ENCODE measurements around the gene SPATA21.

The SPATA21 gene

DNA sequence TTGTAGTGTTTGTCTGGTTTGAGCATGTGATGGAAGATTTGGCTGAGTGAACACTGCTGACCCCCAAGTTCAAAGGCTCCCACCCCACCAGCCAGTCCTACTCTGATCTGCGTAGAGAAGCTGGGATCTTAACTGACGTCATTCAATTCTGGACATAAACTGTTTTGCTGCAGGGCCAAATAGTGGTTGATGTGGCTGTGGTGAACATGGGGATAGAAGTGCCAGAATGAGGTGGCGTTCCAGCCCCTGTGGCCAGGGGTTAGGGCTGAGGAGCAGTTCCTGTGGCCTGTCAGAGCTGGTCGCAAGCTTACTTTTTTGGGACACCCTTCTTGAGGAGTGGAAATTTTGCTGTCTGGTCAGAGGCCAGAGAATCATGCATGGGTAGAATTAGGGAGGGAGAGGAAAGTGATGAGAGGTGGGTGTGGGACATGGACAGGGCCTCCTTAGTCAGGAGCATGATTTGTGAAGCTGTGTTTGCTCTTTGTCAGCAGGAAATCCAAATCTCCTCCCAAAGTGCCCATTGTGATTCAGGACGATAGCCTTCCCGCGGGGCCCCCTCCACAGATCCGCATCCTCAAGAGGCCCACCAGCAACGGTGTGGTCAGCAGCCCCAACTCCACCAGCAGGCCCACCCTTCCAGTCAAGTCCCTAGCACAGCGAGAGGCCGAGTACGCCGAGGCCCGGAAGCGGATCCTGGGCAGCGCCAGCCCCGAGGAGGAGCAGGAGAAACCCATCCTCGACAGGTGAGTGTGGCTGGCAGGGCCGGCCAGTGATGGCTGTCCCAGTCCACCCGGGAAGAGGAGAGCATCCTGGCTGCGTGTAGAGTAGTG, 44.3 kb downstream of the SPATA21 start:
- in situ Hi-C loops (cut with HindIII; ENCODE audit: low pct_ligation_motif_present, low pct_unique_long_range_greater_than_20kb, low sequenced_read_pairs), result no loop called here
- no peak for DNase-seq

DNA sequence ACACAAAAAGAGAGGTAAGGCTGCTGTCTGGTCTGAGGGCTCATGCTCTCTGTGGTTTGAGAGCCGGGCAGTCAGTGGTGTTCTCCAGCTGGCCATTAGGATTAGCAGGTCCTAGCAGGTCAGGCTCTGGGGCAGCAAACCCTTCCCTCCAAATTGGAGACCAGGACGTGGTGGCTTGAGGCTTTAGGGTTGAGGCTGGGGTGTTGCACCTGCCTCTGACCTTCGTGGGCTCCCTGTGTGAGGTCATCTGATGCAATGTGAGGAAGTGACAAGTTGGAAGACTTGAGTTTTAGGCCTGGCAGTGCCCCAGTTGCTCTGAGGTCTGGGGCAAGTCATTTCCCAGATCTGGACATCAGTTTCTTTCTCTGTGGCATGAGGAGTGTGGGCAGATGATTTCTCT, 45.8 kb downstream of the SPATA21 start:
- no peak for DNase-seq
- in situ Hi-C loops (cut with HindIII; ENCODE audit: low pct_ligation_motif_present, low pct_unique_long_range_greater_than_20kb, low sequenced_read_pairs), result no loop called here

DNA sequence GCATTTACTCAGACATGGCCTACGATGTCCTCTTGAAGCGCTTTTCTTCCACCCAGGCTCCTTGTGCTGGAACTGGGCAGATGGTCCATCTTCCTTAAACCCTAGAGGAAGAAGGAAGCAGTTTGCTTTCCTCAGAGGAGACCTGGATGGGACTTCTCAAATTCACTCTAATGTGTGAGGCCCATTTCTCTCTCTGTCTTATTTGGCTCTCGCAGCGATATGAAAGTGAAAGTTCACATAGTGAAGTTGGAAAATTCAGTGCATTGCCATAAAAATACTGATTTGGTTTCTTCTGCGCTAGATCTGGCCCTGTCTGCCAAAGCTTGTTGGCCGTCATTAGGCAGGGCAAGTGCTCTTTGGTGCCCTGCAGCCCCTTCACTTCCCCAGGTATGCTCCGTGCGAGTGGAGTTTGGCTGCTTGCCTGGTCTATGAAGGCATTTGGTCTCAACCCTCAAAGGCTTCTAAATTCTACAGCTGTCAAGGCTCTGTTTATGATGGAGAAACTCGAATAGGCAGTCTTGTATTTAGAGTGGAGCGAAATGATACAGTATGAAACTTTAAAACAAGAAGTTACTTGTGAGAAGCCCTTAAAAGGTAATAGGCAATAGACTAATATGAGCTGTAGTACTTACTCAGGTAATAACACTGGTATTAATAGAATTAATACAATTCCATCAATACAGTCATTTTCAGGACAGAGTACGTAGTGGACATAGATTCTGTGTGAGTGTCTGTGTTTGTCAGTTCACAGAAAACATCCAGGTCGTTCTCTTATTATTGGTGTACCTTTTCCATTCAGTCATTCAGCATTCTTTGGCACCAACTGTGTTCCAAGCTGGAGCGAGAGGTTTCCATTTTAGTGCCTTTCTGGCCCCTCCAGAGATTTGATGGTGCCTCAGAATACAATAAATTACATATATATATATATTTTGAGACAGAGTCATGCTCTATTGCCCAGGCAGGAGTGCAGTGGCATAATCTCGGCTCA, 49.7 kb downstream of the SPATA21 start:
- DNase-seq, result no peak
- in situ Hi-C loops (cut with HindIII; ENCODE audit: low pct_ligation_motif_present, low pct_unique_long_range_greater_than_20kb, low sequenced_read_pairs), result no loop called here

DNA sequence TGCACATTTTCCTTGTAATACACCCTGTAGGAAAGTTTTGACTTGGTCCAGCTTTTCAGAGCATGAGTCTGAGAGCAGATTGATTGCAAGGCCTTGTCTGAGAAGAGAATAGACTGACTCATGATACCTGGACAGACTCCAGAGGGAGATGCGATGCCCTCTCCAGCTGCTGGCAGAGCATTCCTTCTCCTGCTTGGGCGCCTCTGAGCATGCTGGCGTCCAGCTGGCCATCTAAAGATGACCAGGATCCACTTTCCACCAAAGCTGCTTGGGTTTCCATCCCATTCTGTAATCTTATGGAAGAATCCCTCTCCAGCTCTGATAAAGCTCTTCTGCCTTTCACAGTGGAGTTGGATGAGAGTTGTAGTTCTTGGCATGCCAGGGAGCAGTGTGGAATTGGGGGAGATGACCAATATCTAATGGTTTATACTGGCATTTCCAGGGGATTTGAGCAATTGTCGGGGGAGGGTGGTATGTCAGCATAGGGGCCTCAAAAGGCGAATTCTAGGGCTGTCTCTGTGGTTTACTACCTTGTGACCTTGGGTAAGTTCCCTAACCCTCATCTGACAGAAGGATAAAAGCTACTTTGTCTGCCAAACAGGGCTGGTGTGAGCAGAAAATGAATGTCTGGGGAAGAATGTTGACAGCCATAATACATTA, 50.6 kb downstream of the SPATA21 start:
- peak; percentile 83 for DNase-seq
- in situ Hi-C loops (cut with HindIII; ENCODE audit: low pct_ligation_motif_present, low pct_unique_long_range_greater_than_20kb, low sequenced_read_pairs), result no loop called here

DNA sequence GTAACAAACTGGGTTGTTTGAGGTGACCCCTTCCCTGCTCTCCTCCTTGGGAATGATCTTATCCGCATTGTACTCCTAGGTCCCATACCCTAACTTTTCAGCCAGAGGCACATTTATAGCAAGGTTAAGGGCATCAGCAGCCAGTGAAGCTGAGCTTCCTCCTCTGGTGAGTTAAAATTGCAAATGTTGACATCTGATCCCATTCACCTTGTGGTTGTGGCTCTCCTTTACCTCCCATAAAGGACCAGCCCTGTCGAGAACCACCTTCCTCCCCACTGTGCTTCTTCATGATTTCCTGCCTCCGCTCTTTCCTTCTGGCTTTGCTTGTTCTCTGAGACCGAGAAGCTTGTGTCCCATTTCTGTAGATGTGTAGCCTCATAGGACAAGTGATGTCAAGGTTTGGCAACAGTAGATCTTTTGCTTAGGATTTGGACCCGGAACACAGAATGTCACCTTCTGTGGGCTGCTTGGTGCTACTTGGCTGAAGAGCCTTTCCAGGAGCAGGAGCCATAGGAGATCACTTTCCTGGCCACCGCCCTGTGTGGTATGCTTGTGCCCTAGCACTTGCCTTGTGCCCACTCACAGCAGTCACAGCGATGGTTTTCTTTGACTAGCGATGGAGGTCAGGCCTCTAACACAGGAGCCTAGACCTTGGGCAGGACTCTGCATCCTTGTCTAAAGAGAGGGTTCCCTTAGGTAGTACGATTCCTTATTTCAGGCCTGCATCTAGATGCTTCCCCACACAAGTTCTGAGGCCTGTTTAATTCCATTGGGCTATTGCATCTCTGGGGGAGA, 51.4 kb downstream of the SPATA21 start:
- no peak for DNase-seq
- in situ Hi-C loops (cut with HindIII; ENCODE audit: low pct_ligation_motif_present, low pct_unique_long_range_greater_than_20kb, low sequenced_read_pairs), result no loop called here

DNA sequence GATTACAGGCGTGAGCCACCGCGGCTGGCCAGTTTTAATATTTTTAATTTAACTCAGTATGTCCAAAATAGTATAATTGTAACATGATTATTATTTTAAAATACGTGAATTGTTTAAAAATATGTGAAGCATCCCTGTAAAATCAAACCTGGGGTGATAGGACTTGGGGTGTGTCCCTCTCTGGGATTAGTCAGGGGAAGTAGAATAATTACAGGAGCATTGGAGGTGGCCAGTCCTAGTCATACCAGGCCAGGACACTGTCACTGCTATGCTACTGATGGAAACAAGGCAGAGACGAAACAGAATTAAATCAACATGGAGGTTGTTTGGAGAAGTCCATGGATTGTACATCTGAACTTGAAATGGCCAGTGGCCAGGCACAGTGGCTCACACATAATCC, 53.3 kb downstream of the SPATA21 start:
- DNase-seq, result no peak
- in situ Hi-C loops (cut with HindIII; ENCODE audit: low pct_ligation_motif_present, low pct_unique_long_range_greater_than_20kb, low sequenced_read_pairs), result no loop called here

DNA sequence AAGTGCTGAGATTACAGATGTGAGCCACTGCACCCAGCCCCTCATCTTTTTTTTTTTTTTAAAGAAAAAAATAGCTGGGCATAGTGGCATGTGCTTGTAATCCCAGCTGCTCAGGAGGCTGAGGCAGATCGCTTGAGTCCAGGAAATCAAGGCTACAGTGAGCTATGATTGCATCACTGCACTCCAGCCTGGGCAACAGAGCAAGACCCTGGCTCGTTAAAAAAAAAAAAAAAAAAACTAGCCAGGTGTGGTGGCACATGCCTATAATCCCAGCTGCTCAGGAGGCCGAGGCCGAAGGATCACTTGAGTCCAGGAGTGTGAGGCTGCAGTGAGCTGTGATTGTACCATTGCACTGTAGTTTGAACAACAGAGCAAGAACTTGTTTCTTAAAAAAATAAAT, 56.4 kb downstream of the SPATA21 start:
- DNase-seq, result no peak
- in situ Hi-C loops (cut with HindIII; ENCODE audit: low pct_ligation_motif_present, low pct_unique_long_range_greater_than_20kb, low sequenced_read_pairs), result no loop called here

DNA sequence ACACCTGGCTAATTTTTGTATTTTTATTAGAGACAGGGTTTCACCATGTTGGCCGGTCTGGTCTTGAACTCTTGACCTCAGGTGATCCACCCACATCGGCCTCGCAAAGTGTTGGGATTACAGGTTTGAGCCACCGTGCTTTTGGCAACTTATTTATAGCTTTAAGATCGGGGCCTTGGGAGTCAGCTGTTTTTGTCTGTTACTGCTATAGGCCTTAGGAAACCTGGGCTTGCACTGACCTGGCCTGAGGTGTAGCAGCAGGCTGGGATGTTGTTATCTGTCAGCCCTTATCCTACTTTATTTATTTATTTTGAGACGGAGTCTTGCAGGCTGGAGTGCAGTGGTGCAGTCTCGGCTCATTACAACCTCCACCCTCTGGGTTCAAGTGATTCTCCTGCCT, 58.8 kb downstream of the SPATA21 start:
- DNase-seq, result no peak
- in situ Hi-C loops (cut with HindIII; ENCODE audit: low pct_ligation_motif_present, low pct_unique_long_range_greater_than_20kb, low sequenced_read_pairs), result no loop called here

DNA sequence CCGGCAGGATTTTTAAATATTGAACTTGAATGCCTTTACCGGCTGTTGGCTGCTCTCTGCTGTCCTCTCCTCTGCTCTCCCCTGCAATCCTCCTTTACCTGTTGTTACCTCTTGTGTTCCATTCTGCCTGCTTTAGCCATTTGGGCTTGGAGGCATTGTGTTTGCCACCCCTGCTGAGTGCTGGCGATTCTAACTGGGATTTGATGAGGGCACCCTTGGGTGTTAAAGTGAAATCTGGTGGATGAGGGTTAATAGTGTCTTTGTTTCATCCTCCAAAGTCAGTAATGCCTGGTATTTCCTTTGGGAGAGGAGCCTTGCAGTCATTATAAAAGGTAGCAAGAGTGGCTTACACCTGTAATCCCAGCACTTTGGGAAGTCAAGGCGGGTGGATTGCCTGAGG, 60.3 kb downstream of the SPATA21 start:
- DNase-seq, result no peak
- in situ Hi-C loops (cut with HindIII; ENCODE audit: low pct_ligation_motif_present, low pct_unique_long_range_greater_than_20kb, low sequenced_read_pairs), result no loop called here

DNA sequence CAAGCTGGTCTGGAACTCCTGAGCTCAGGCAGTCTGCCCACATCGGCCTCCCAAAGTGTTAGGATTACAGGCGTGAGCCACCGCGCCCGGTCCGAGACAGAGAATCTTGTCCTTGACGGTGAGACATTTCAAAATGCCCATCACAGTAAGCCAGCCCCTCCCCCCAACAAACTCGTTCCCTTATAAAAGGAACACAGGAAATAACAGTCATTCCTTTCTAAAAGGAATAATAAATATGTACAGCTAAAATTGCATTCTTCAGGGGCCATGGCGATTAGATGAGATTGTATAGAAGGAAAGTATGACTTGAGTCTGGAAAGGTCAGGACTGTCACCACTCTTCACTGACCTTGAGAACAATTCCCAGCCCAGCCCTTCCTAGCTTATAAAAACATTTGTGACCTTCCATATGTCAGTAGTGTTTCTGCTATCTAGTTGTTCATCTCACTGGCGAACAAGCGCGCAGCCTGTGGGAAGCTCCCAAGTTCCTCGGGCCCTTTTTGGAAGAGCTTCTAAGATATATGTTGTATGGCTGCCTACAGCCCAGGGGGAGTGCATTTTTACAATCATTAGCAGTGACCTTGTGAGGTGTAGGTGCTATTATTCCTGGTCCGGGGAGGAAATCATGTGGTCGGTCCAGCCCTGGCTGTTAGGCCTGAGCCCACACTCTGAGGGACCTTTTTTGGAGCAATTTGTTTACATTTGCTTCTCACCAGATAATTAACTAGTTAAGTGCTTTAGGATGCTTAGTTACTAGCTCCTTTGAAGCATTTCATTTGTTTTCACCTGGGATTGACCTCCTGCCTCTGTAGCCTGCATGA, 61.5 kb downstream of the SPATA21 start:
- no peak for DNase-seq
- in situ Hi-C loops (cut with HindIII; ENCODE audit: low pct_ligation_motif_present, low pct_unique_long_range_greater_than_20kb, low sequenced_read_pairs), result no loop called here

DNA sequence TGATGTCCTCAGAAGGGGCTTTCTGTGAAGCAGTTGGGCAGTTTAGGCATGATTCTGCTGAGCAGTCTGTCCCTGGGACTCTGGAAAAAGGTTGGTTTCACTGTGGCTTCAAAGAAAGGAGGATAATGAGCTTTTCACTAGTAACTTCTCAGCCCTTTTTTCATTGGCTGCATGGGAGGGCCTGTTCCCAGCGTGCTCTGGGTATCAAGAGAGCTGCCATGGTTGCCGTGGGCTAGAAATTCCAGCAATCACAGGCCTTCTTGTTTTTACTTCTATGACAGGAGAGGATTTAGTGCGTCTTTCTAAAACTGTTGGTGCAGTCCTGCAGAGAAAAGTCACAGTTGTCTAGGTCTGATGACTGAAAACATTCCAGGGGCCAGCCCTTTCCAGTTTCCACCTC, 63.0 kb downstream of the SPATA21 start:
- in situ Hi-C loops (cut with HindIII; ENCODE audit: low pct_ligation_motif_present, low pct_unique_long_range_greater_than_20kb, low sequenced_read_pairs), result no loop called here
- DNase-seq, result no peak

DNA sequence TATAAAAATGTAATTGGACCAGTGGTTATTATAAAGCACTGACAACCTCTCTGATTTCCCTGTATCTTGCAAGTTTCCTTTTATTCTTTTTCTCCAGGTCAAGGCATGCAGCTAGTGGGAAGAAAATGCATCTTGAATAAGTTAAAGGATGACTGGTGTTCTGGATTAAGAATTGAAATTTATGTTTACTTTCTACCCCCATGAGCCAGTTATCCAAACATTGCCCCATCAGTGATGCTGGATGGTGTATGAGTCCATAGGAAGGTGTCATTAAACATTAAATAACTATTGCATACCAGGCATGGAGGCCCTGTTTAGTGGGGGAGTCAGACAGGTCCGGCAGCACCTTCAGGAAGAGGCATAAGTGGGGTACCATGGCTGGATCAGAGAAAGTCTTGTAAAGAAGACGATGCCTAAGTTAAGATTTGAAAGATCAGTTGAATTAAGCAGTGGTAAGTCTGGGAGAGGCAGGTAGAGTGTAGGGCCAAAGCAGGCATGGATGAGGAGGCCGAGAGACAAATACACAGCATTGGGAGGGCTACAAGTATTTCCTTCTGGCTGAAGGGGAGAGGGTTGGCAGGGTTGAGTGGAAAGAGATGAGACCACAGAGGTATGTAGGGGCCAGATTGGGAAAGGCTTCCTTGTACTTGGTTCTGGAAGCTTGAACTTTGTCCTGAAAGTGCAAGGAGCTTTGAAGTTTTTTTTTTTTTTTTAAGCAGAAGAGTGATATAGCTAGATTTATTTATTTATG, 64.5 kb downstream of the SPATA21 start:
- in situ Hi-C loops (cut with HindIII; ENCODE audit: low pct_ligation_motif_present, low pct_unique_long_range_greater_than_20kb, low sequenced_read_pairs), result no loop called here
- no peak for DNase-seq

DNA sequence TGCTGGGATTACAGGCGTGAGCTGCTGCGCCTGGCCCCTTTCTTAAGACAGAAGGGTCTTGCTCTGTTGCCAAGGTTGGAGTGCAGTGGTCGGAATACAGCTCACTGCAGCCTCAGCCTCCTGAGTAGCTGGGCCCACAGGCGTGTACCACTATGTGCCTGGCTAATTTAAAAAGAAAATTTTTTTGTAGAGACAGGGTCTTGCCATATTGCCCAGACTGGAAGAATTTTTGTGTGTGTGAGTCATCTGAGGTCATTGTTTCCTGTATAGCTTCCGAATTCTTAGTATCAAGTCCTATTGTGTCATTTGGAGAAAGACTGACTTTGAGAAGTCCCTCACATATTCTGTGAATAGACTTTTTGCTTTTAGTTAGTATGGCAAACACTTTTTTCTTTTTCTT, 65.5 kb downstream of the SPATA21 start:
- in situ Hi-C loops (cut with HindIII; ENCODE audit: low pct_ligation_motif_present, low pct_unique_long_range_greater_than_20kb, low sequenced_read_pairs), result no loop called here
- no peak for DNase-seq

DNA sequence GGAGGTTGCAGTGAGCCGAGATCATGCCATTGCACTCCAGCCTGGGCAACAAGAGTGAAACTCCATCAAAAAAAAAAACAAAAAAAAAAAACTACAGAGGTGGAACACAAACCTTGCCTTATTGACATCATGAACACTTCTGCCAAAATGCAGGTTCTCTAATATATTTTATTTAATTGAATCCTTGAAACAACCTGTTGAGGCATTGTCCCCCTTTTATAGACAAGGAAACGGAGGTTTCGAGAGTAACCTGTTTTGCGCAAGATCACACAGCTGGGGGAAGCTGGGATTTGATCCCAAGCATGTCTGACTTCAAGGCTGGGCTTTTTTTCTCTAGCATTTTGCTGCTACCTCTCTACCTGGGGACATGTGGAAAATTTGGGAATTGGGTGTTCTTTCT, 67.4 kb downstream of the SPATA21 start:
- in situ Hi-C loops (cut with HindIII; ENCODE audit: low pct_ligation_motif_present, low pct_unique_long_range_greater_than_20kb, low sequenced_read_pairs), result no loop called here

DNA sequence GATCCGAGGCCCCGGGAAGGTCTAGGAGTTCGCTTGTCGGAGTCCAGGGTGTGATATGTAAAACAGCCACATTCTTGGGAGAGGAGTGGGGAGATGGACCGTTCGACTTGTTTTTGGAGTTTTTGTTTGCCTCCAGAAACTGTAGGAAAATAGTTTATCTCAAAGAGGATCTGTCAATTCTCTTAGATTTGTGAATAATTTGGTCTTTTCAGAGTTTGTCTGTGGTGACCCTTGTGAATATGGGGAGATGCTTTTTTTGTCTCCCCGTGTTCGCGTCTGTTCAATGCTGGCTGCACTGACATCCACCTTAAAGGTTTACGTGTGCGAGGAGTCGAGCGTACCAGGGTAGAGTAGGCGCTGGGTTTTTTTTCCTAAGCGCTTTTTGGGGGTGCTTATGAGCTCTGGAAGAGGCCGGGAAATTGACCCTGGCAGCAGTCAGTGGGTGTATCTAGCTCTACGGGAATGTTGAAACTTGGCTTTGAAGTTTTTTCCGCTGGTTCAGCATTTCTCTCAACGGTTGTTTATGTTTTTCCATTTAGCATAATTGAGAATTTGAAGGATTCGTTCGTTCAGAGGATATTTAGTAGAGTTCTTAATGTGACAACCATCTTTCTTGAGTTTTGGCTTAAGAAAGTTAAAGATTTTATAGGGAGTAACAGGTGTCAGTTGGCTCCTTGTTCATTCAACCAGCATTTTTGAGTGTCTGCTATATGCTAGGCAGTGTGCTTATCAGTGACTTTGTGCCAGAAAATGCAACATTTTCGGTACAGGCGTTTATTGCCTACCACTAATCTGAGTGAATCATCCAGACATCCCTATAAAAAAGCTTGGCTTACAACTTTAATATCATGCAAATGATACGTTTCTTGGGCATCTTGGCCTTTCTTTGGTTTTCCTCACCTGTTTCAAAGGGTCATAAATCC, 69.0 kb downstream of the SPATA21 start:
- in situ Hi-C loops (cut with HindIII; ENCODE audit: low pct_ligation_motif_present, low pct_unique_long_range_greater_than_20kb, low sequenced_read_pairs), result no loop called here

More for the DNA sequence above, 67.4 kb downstream of the SPATA21 start:
- no peak for DNase-seq

More for the DNA sequence above, 69.0 kb downstream of the SPATA21 start:
- DNase-seq, result peak; percentile 11

All from ACHN (cell line).